HCT116 (cell line): ENCODE measurements around the gene TRAF3. TPM values are rescaled to one million over a fixed set of nuclear protein-coding genes. Genes with fewer than 3 reads are reported as not detected.

ENCODE experiments used
- ATAC-seq: fragments of 200-7000 bp; cut with Tn5 transposase; 2 replicates; pipeline ENCODE4 v1.9.1; 2020; ENCODE audit warnings: mild to moderate bottlenecking, moderate library complexity
- BruUV-seq: library from RNA; stranded (reverse); fragments of 400-500 nt; replicated peaks from 2 replicates; lab custom pipeline; 2021; lab: Mats Ljungman, UMichigan
- CTCF ChIA-PET: fragments of 300-600 bp; sonication (Branson Sonifier 250); formaldehyde crosslinking; loops from one replicate; lab custom pipeline; 2021; ENCODE audit warnings: antibody characterized with exemption; lab: Charles Lee
- POLR2A ChIA-PET: fragments of 300-600, 350-600 bp; sonication (Branson Sonifier 250); formaldehyde crosslinking; loops from one replicate; lab custom pipeline; 2021; ENCODE audit warnings: antibody characterized with exemption; lab: Charles Lee
- RAD21 ChIA-PET, 2 experiments: fragments of 300-600 bp; sonication (Branson Sonifier 250); formaldehyde crosslinking; loops; one replicate each; lab custom pipeline; 2023; ENCODE audit warnings: low total read pairs in 2 of 2; ENCODE audit not compliant: uncharacterized antibody in 2 of 2, unreplicated experiment in 2 of 2, low non-redundant PET in 1 of 2; lab: Charles Lee
- DNase-seq: peaks from one replicate; pipeline ENCODE4 v3.0.0-alpha.2; 2010; ENCODE audit warnings: low read depth, low spot score
- H2AFZ ChIP-seq: fragments of 200-600 bp; shearing (Covaris generic), sonication (generic); 2 replicates; pipeline ENCODE4 v1.6.1; 2017; ENCODE audit warnings: low read depth, mixed run types, mixed read lengths, antibody characterized with exemption, low read length; ENCODE audit not compliant: poor library complexity, severe bottlenecking
- H3K27ac ChIP-seq: 2 replicates; pipeline ENCODE4 v1.5.1; 2012; ENCODE audit warnings: low read depth, low read length
- H3K27me3 ChIP-seq: fragments of 200-600 bp; sonication (generic); 2 replicates; pipeline ENCODE4 v1.6.1; 2016; ENCODE audit warnings: mixed run types, low read length, mixed read lengths; ENCODE audit not compliant: insufficient read depth
- H3K36me3 ChIP-seq, 2 experiments: fragments of 200-500 bp in 1 of 2; fragments of 200-600 bp in 1 of 2; sonication (Bioruptor generic) in 1 of 2; sonication (generic) in 1 of 2; 2 replicates each; pipeline versions ENCODE4 v1.5.1 to v1.6.1; 2014 to 2016; ENCODE audit warnings: low read length in 2 of 2, inconsistent platforms in 1 of 2, mixed read lengths in 1 of 2, mixed run types in 1 of 2; ENCODE audit not compliant: insufficient read depth in 2 of 2, control insufficient read depth in 1 of 2
- H3K4me1 ChIP-seq, 2 experiments: fragments of 200-600 bp in 1 of 2; sonication (generic) in 1 of 2; 2 replicates each; pipeline versions ENCODE4 v1.5.1 to v1.6.1; 2012 to 2017; ENCODE audit warnings: low read length in 2 of 2, inconsistent platforms in 1 of 2, mild to moderate bottlenecking in 1 of 2, mixed read lengths in 1 of 2, mixed run types in 1 of 2, moderate library complexity in 1 of 2; ENCODE audit not compliant: insufficient read depth in 2 of 2, control insufficient read depth in 1 of 2
- H3K4me2 ChIP-seq: fragments of 200-600 bp; sonication (generic); 2 replicates; pipeline ENCODE4 v1.6.1; 2017; ENCODE audit warnings: mixed run types, low read length, mixed read lengths
- H3K4me3 ChIP-seq, 2 experiments: fragments of 200-600 bp in 1 of 2; sonication (generic) in 1 of 2; replicated peaks in 1 of 2; 2 replicates each; pipeline ENCODE4 v1.5.1; 2011 to 2016; ENCODE audit warnings: low read length in 2 of 2, control low read depth in 1 of 2, low read depth in 1 of 2, mild to moderate bottlenecking in 1 of 2, mixed read lengths in 1 of 2, mixed run types in 1 of 2
- H3K79me2 ChIP-seq: fragments of 200-600 bp; sonication (generic); 2 replicates; pipeline ENCODE4 v1.6.1; 2017; ENCODE audit warnings: mild to moderate bottlenecking, mixed run types, low read length, moderate library complexity, mixed read lengths; ENCODE audit not compliant: insufficient read depth
- H3K9ac ChIP-seq: fragments of 200-600 bp; sonication (generic); 2 replicates; pipeline ENCODE4 v1.6.1; 2016; ENCODE audit warnings: low read length, mixed read lengths
- H3K9me2 ChIP-seq: fragments of 200-600 bp; sonication (generic), shearing (Covaris generic); 2 replicates; pipeline ENCODE4 v1.6.1; 2017; ENCODE audit warnings: mixed run types, mild to moderate bottlenecking, moderate library complexity; ENCODE audit not compliant: insufficient read depth
- H3K9me3 ChIP-seq, 2 experiments: fragments of 200-500 bp in 1 of 2; fragments of 200-600 bp in 1 of 2; sonication (Bioruptor generic) in 1 of 2; sonication (generic) in 1 of 2; 2 replicates each; pipeline ENCODE4 v1.6.1; 2014 to 2017; ENCODE audit warnings: low read length in 2 of 2, mixed read lengths in 2 of 2, inconsistent platforms in 1 of 2, low read depth in 1 of 2, mild to moderate bottlenecking in 1 of 2, mixed run types in 1 of 2, moderate library complexity in 1 of 2; ENCODE audit not compliant: control insufficient read depth in 1 of 2, insufficient read depth in 1 of 2
- H4K20me1 ChIP-seq: fragments of 200-600 bp; sonication (generic), shearing (Covaris generic); 2 replicates; pipeline ENCODE4 v1.6.1; 2017; ENCODE audit warnings: mixed run types, mild to moderate bottlenecking, moderate library complexity; ENCODE audit not compliant: insufficient read depth
- CEBPB ChIP-seq: IDR thresholded peaks from 2 replicates; pipeline ENCODE4 v1.6.1; 2012; ENCODE audit warnings: low read depth
- EGR1 ChIP-seq: IDR thresholded peaks from 2 replicates; pipeline ENCODE4 v1.6.1; 2012; ENCODE audit warnings: low read depth
- FOSL1 ChIP-seq: IDR thresholded peaks from 2 replicates; pipeline ENCODE4 v1.6.1; 2012; ENCODE audit warnings: low read depth
- POLR2A ChIP-seq: IDR thresholded peaks from 2 replicates; pipeline ENCODE4 v1.7.0; 2011; ENCODE audit warnings: borderline replicate concordance; ENCODE audit not compliant: insufficient read depth, insufficient read length; ENCODE audit errors: extremely low read depth
- POLR2AphosphoS5 ChIP-seq: IDR thresholded peaks from 2 replicates; pipeline ENCODE4 v1.6.1; 2011; ENCODE audit warnings: mild to moderate bottlenecking, low read depth, low read length, moderate library complexity
- RAD21 ChIP-seq: IDR thresholded peaks from 2 replicates; pipeline ENCODE4 v1.6.1; 2012; ENCODE audit warnings: low read depth, mild to moderate bottlenecking
- SIN3A ChIP-seq: IDR thresholded peaks from 2 replicates; pipeline ENCODE4 v1.6.1; 2012; ENCODE audit warnings: low read depth
- TCF7L2 ChIP-seq: IDR thresholded peaks from 2 replicates; pipeline ENCODE4 v1.7.0; 2011; ENCODE audit warnings: borderline replicate concordance, inconsistent platforms; ENCODE audit not compliant: insufficient read depth, insufficient read length; ENCODE audit errors: extremely low read depth
- ZBTB33 ChIP-seq: IDR thresholded peaks from 2 replicates; pipeline ENCODE4 v1.6.1; 2011; ENCODE audit warnings: mild to moderate bottlenecking, low read length, moderate library complexity; ENCODE audit not compliant: insufficient replicate concordance; ENCODE audit errors: extremely low read depth
- ZNF274 ChIP-seq: fragments of 200-500 bp; sonication (Bioruptor generic); IDR thresholded peaks from 2 replicates; pipeline ENCODE4 v1.6.1; 2014; ENCODE audit warnings: mild to moderate bottlenecking, low read depth, low read length, inconsistent platforms
- intact Hi-C: fragments of 100-400 bp; cut with micrococcal nuclease; formaldehyde crosslinking; loops from 2 replicates; pipeline ENCODE4 v1.10.0; 2022
- total RNA-seq: library from RNA; stranded (reverse); gene quantifications from one replicate; pipeline ENCODE4 v1.2.1, GENCODE V29; 2021; ENCODE audit not compliant: unreplicated experiment

The TRAF3 gene
- total RNA-seq, 1 experiment from 2014 or later, result 32.1 TPM

DNA sequence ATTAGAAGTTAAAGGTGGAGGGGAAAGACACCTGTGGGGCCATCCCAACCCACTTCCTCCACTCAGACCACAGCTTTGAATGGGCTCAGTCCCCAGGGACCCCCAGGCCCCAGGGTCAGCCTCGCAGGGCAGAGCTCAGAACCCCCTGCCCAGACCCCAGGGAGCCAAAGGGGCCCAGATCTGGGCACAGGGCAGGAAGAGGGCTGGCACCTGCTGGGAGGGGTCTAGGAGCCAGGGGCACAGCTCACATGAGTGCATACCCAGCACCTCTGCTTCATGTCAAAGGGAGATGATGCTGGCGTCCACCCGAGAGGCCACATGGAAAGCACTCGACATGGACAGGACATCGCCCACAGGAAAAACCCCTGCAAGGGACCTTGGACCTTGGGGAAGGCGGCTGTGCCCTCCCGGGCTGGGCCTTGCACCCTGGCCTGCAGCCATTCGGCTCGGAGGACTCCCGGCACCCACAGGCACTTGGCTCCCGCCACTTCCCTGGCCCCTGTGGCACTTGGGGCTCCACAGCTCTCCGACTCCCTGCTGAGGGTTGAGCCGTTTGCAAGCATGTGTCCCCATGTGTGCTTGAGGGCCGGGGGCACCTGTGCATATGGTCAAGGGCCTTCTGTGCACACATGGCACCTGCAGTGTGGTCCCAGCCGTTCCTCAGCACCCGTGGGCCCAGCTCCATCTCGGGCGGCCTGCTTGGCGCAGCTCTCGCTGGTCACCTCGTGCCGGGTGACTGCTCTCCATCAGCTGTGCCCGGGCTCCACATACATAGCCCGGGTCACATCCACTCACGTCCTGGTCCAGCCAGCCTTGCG lies 137.4 kb downstream of the TRAF3 start:
- DNase-seq (no peak), ATAC-seq (no peak)

More for the DNA sequence above, 137.4 kb downstream of the TRAF3 start:
- H3K27ac ChIP-seq, result no peak overlapping the region
- POLR2A ChIA-PET, result no interaction called here
- no peaks in the 10 kb centered on the region for H3K9me3 ChIP-seq
- H3K4me1 ChIP-seq, result no peaks in the 10 kb centered on the region
- no peaks in the 10 kb centered on the region for H3K9me2 ChIP-seq
- no peaks in the 10 kb centered on the region for H3K27me3 ChIP-seq
- H3K9ac ChIP-seq, result no peak overlapping the region
- no peaks in the 10 kb centered on the region for H3K36me3 ChIP-seq
- H3K79me2 ChIP-seq, result no peaks in the 10 kb centered on the region
- H3K4me2 ChIP-seq, result no peak overlapping the region
- RAD21 ChIA-PET, result no interaction called here
- H4K20me1 ChIP-seq, result no peaks in the 10 kb centered on the region
- H2AFZ ChIP-seq, result no peak overlapping the region
- TF ChIP-seq TCF7L2, result no peak
- TF ChIP-seq SIN3A, result no peak
- no peak for TF ChIP-seq FOSL1
- TF ChIP-seq POLR2A, result no peak
- TF ChIP-seq RAD21, result no peak
- TF ChIP-seq EGR1, result no peak
- TF ChIP-seq ZBTB33, result no peak
- TF ChIP-seq POLR2AphosphoS5, result no peak
- no peak for TF ChIP-seq ZNF274
- TF ChIP-seq CEBPB, result no peak
- CTCF ChIA-PET, result interaction anchor here (2.1 kb wide), 1 partner anchor 220 kb away, joined by 11 read pairs; no protein-coding TSS in a partner anchor
- BruUV-seq, result no TSS peak
- intact Hi-C loops, result loop anchor here (5.0 to 10.0 kb wide), 2 partner anchors 320 to 477 kb away; partner anchors contain the start of gene RCOR1
- H3K4me3 ChIP-seq, result no peak overlapping the region
